GM03348 (cell line): ENCODE results near the gene RC3H2.

Source experiments
- DNase-seq: peaks from one replicate; pipeline ENCODE4 v3.0.0; 2012; ENCODE audit warnings: low spot score

The RC3H2 gene

GRCh38 chr9:122904823-122905710 lies at the start of gene RC3H2:
RC3H2 (minus strand) TSS chr9:122905359; CDS start chr9:122897509, 7,850 bp downstream.
- DNase-seq: peak; percentile 96

- DNase-seq: peak; percentile 24
These were observed 49.1 kb upstream of the RC3H2 start for GRCh38 chr9:122954253-122954691.

- DNase-seq: no peak
These were observed 45.9 kb upstream of the RC3H2 start for GRCh38 chr9:122951056-122951455.

GRCh38 chr9:122950263-122950662 lies 45.1 kb upstream of the RC3H2 start:
- no peak for DNase-seq

- no peak for DNase-seq
These were observed 44.5 kb upstream of the RC3H2 start for GRCh38 chr9:122949696-122950095.

- DNase-seq: no peak
These were observed 43.2 kb upstream of the RC3H2 start for GRCh38 chr9:122948313-122948712.

- no peak for DNase-seq
These were observed 41.4 kb upstream of the RC3H2 start for GRCh38 chr9:122946461-122947005.

GRCh38 chr9:122944960-122945888 lies 40.1 kb upstream of the RC3H2 start:
- DNase-seq: no peak

GRCh38 chr9:122941582-122942234 lies 36.5 kb upstream of the RC3H2 start:
- DNase-seq: peak; percentile 45

GRCh38 chr9:122940749-122941581 lies 35.8 kb upstream of the RC3H2 start, which contains the start of gene RABGAP1:
RABGAP1 (plus strand) TSS chr9:122941020; CDS start chr9:122957060, 16,040 bp downstream.
- peak; percentile 98 for DNase-seq

- no peak for DNase-seq
These were observed 35.2 kb upstream of the RC3H2 start for GRCh38 chr9:122940454-122940748.

GRCh38 chr9:122939601-122940000 lies 34.4 kb upstream of the RC3H2 start:
- no peak for DNase-seq

- no peak for DNase-seq
These were observed 31.7 kb upstream of the RC3H2 start for GRCh38 chr9:122936883-122937282.

- DNase-seq: no peak
These were observed 31.3 kb upstream of the RC3H2 start for GRCh38 chr9:122936464-122936863.

- DNase-seq: peak; percentile 98
These were observed 26.3 kb upstream of the RC3H2 start, which contains the start of gene ZBTB26 for GRCh38 chr9:122931226-122932121. ZBTB26 (minus strand) TSS chr9:122931512; CDS start chr9:122919934, 11,578 bp downstream.

- DNase-seq: no peak
These were observed 25.5 kb upstream of the RC3H2 start for GRCh38 chr9:122930541-122931225.

GRCh38 chr9:122929796-122930354 lies 24.7 kb upstream of the RC3H2 start:
- DNase-seq: no peak

GRCh38 chr9:122923947-122924346 lies 18.8 kb upstream of the RC3H2 start:
- DNase-seq: no peak

GRCh38 chr9:122922713-122923112 lies 17.6 kb upstream of the RC3H2 start:
- no peak for DNase-seq
